ENCODE measurements around the gene CLDN22. TPM values are rescaled to one million over a fixed set of nuclear protein-coding genes. Genes with fewer than 3 reads are reported as not detected.

CLDN22 gene
- total and polyA plus RNA-seq, 2 donors (not counting 1 experiment from before 2014, with no cell fraction given): under 0.01 TPM; not detected in 1

DNA sequence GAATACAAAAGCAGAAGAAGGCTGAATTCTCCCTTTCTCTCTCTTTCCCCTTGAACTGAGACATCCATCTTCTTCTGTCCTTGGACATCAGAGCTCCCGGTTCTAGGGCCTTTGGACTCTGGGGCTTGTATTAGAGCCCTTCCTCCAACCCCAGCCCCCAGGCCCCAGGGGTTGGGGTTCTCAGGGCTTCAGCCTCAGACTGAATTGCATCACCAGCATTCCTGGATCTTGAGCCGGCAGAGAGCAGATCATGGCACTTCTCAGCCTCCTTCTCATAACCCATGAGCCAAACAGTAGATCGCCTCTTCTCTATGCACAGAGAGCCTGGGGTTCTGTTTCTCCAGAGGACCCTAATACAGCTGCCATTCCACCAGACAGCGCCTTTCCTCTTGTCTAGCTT lies 27.5 kb upstream of the CLDN22 start:
- H3K27me3 ChIP-seq (ENCODE audit: control insufficient read depth, insufficient read depth, low read length): no peaks in the 10 kb centered on the region
- H3K27ac ChIP-seq (ENCODE audit: insufficient read depth, low read length): no peak overlapping the region
- no peaks in the 10 kb centered on the region for H3K36me3 ChIP-seq (ENCODE audit: control insufficient read depth, insufficient read depth, low read length)
- H4K20me1 ChIP-seq (ENCODE audit: control insufficient read depth, extremely low read depth, insufficient read depth, low read length): no peaks in the 10 kb centered on the region
- no peak overlapping the region for H3K4me3 ChIP-seq (replicated peaks in 1 of 4; ENCODE audit: control extremely low read depth in 1 of 4, insufficient read depth in 1 of 4, low read depth in 3 of 4, low read length in 4 of 4)
- no peak overlapping the region for H3K9ac ChIP-seq (ENCODE audit: insufficient read depth, low read length)
- H3K79me2 ChIP-seq (ENCODE audit: control insufficient read depth, insufficient read depth, low read length): no peaks in the 10 kb centered on the region
- peaks cover 16% of the 10 kb centered on the region for H3K4me1 ChIP-seq (ENCODE audit: control insufficient read depth, extremely low read depth, insufficient read depth, low read length)
- no peaks in the 10 kb centered on the region for H3K9me3 ChIP-seq (ENCODE audit: control insufficient read depth, insufficient read depth, low read depth, low read length)
- H2AFZ ChIP-seq (ENCODE audit: low read length): no peak overlapping the region
- no peak for TF ChIP-seq EZH2 (IDR thresholded peaks at IDR 0.05; ENCODE audit: low read length, missing control alignments)
- TF ChIP-seq CTCF (conservative IDR thresholded peaks at IDR 0.05 in 1 of 2, IDR thresholded peaks at IDR 0.05 in 1 of 2; ENCODE audit: low read depth in 1 of 2, low read length in 2 of 2): no peak
- H3K4me2 ChIP-seq (ENCODE audit: extremely low read depth, insufficient read depth, low read length): no peak overlapping the region
- DNase-seq (ENCODE audit: low read depth in 2 of 2): peak; percentile 37 to 44

DNA sequence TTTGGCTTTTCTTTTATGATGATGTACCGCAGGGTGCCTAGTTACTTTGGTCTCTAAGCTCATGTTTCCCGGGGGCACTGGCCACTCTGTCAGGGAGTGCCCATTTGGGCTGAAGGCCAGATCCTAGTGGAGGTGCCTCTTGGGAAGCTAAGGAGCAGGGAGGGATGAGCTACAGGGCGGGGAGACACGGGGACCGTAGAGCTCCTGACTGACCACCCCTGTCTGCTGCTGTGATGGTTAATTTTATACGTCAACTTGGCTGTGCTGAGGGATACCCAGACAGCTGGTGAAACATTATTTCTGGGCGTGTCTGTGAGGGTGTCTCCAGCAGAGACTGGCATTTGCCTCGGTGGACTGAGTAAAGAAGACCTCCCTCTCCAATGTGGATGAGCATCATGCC lies 27.1 kb upstream of the CLDN22 start:
- Histone ChIP-seq H3K79me2 (ENCODE audit: control insufficient read depth, insufficient read depth, low read length) (no peaks in the 10 kb centered on the region), H3K4me2 (ENCODE audit: extremely low read depth, insufficient read depth, low read length) (no peak overlapping the region), H3K36me3 (ENCODE audit: control insufficient read depth, insufficient read depth, low read length) (no peaks in the 10 kb centered on the region), H3K27me3 (ENCODE audit: control insufficient read depth, insufficient read depth, low read length) (no peaks in the 10 kb centered on the region), H3K4me3 (replicated peaks in 1 of 4; ENCODE audit: control extremely low read depth in 1 of 4, insufficient read depth in 1 of 4, low read depth in 3 of 4, low read length in 4 of 4) (no peak overlapping the region), H3K9ac (ENCODE audit: insufficient read depth, low read length) (no peak overlapping the region), H3K4me1 (ENCODE audit: control insufficient read depth, extremely low read depth, insufficient read depth, low read length) (peaks cover 16% of the 10 kb centered on the region), H3K27ac (ENCODE audit: insufficient read depth, low read length) (no peak overlapping the region), H3K9me3 (ENCODE audit: control insufficient read depth, insufficient read depth, low read depth, low read length) (no peaks in the 10 kb centered on the region), H2AFZ (ENCODE audit: low read length) (no peak overlapping the region), H4K20me1 (ENCODE audit: control insufficient read depth, extremely low read depth, insufficient read depth, low read length) (no peaks in the 10 kb centered on the region)
- no peak for TF ChIP-seq CTCF (conservative IDR thresholded peaks at IDR 0.05 in 1 of 2, IDR thresholded peaks at IDR 0.05 in 1 of 2; ENCODE audit: low read depth in 1 of 2, low read length in 2 of 2)
- TF ChIP-seq EZH2 (IDR thresholded peaks at IDR 0.05; ENCODE audit: low read length, missing control alignments): no peak
- DNase-seq (ENCODE audit: low read depth in 2 of 2): no peak

GRCh38 chr4:183345261-183345660 lies 25.2 kb upstream of the CLDN22 start:
- Histone ChIP-seq H3K27me3 (ENCODE audit: control insufficient read depth, insufficient read depth, low read length) (no peaks in the 10 kb centered on the region), H3K27ac (ENCODE audit: insufficient read depth, low read length) (no peak overlapping the region), H2AFZ (ENCODE audit: low read length) (no peak overlapping the region), H3K36me3 (ENCODE audit: control insufficient read depth, insufficient read depth, low read length) (no peaks in the 10 kb centered on the region), H3K79me2 (ENCODE audit: control insufficient read depth, insufficient read depth, low read length) (no peaks in the 10 kb centered on the region), H3K9ac (ENCODE audit: insufficient read depth, low read length) (no peak overlapping the region), H3K9me3 (ENCODE audit: control insufficient read depth, insufficient read depth, low read depth, low read length) (no peaks in the 10 kb centered on the region), H3K4me3 (replicated peaks in 1 of 4; ENCODE audit: control extremely low read depth in 1 of 4, insufficient read depth in 1 of 4, low read depth in 3 of 4, low read length in 4 of 4) (no peak overlapping the region), H3K4me2 (ENCODE audit: extremely low read depth, insufficient read depth, low read length) (no peak overlapping the region), H4K20me1 (ENCODE audit: control insufficient read depth, extremely low read depth, insufficient read depth, low read length) (no peaks in the 10 kb centered on the region), H3K4me1 (ENCODE audit: control insufficient read depth, extremely low read depth, insufficient read depth, low read length) (peaks cover 12% of the 10 kb centered on the region)
- TF ChIP-seq EZH2 (IDR thresholded peaks at IDR 0.05; ENCODE audit: low read length, missing control alignments) (no peak), CTCF (conservative IDR thresholded peaks at IDR 0.05 in 1 of 2, IDR thresholded peaks at IDR 0.05 in 1 of 2; ENCODE audit: low read depth in 1 of 2, low read length in 2 of 2) (no peak)
- no peak for DNase-seq (ENCODE audit: low read depth in 2 of 2)

All from fibroblast of lung (primary cell).